Measurements from ENCODE around the gene DVL3. TPM values are rescaled to one million over a fixed set of nuclear protein-coding genes. Genes with fewer than 3 reads are reported as not detected.
"Not testable (repeated sequence)": the region's sequence is repeated elsewhere in the genome, so short reads cannot be mapped to it uniquely, and the experiment has no call there.

DVL3 gene
- total RNA-seq, 3 donors from 2014 or later, result 63.3 to 104 (median 69.1) TPM

- Histone ChIP-seq H3K4me3 (no peak overlapping the region), H3K4me1 (ENCODE audit: low read depth) (no peaks in the 10 kb centered on the region), H3K36me3 (ENCODE audit: low read depth) (peaks cover 6% of the 10 kb centered on the region), H3K9me3 (no peaks in the 10 kb centered on the region)
- DNase-seq (no peak), ATAC-seq (peak; percentile 65)
- TF ChIP-seq CTCF (IDR thresholded peaks at IDR 0.05), result no peak
- intact Hi-C loops (cut with DNase I, micrococcal nuclease), result no loop called here
Observed at GRCh38 chr3:184145751-184146270, 9.4 kb upstream of the DVL3 start.

- ATAC-seq, result peak; percentile 57
- H3K36me3 ChIP-seq (ENCODE audit: low read depth), result no peaks in the 10 kb centered on the region
- no peak overlapping the region for H3K4me3 ChIP-seq
- intact Hi-C loops (cut with DNase I, micrococcal nuclease), result no loop called here
- no peaks in the 10 kb centered on the region for H3K4me1 ChIP-seq (ENCODE audit: low read depth)
- DNase-seq, result no peak
- TF ChIP-seq CTCF (IDR thresholded peaks at IDR 0.05), result no peak
- no peaks in the 10 kb centered on the region for H3K9me3 ChIP-seq
Observed at GRCh38 chr3:184148076-184148475, 7.1 kb upstream of the DVL3 start.

- Histone ChIP-seq H3K4me3 (no peak overlapping the region), H3K4me1 (ENCODE audit: low read depth) (no peaks in the 10 kb centered on the region), H3K9me3 (no peaks in the 10 kb centered on the region), H3K36me3 (ENCODE audit: low read depth) (no peaks in the 10 kb centered on the region)
- intact Hi-C loops (cut with DNase I, micrococcal nuclease), result no loop called here
- no peak for TF ChIP-seq CTCF (IDR thresholded peaks at IDR 0.05)
- DNase-seq (no peak), ATAC-seq (no peak)
Observed at GRCh38 chr3:184149123-184149522, 6.1 kb upstream of the DVL3 start.

GRCh38 chr3:184149770-184150169 lies 5.4 kb upstream of the DVL3 start:
- H3K4me3 ChIP-seq; ATAC-seq; H3K36me3 ChIP-seq (ENCODE audit: low read depth); H3K9me3 ChIP-seq; intact Hi-C loops (cut with DNase I, micrococcal nuclease); H3K4me1 ChIP-seq (ENCODE audit: low read depth); DNase-seq: not testable (repeated sequence)

GRCh38 chr3:184155644-184156521 lies 706 bp downstream of the DVL3 start:
- peaks cover 17% of the 10 kb centered on the region for H3K4me1 ChIP-seq (ENCODE audit: low read depth)
- no peaks in the 10 kb centered on the region for H3K9me3 ChIP-seq
- DNase-seq, result peak; percentile 44 to 73 (median 49)
- no peak for TF ChIP-seq CTCF (IDR thresholded peaks at IDR 0.05)
- intact Hi-C loops (cut with DNase I, micrococcal nuclease), result no loop called here
- peak; percentile 42 for ATAC-seq
- H3K4me3 ChIP-seq, result peak overlapping the region; percentile 63
- no peaks in the 10 kb centered on the region for H3K36me3 ChIP-seq (ENCODE audit: low read depth)

GRCh38 chr3:184156522-184156955 lies 1.4 kb downstream of the DVL3 start:
- peak; percentile 47 to 63 (median 56) for DNase-seq
- Histone ChIP-seq H3K4me3 (peak overlapping the region; percentile 63), H3K9me3 (no peaks in the 10 kb centered on the region), H3K4me1 (ENCODE audit: low read depth) (peaks cover 17% of the 10 kb centered on the region), H3K36me3 (ENCODE audit: low read depth) (no peaks in the 10 kb centered on the region)
- ATAC-seq, result peak; percentile 46
- intact Hi-C loops (cut with DNase I, micrococcal nuclease), result no loop called here
- TF ChIP-seq CTCF (IDR thresholded peaks at IDR 0.05), result no peak
